ENCODE data around the gene CNTD1.
A peak's percentile ranks its signal among the peaks of the same experiment; 100 is the strongest.

CNTD1 gene

DNA sequence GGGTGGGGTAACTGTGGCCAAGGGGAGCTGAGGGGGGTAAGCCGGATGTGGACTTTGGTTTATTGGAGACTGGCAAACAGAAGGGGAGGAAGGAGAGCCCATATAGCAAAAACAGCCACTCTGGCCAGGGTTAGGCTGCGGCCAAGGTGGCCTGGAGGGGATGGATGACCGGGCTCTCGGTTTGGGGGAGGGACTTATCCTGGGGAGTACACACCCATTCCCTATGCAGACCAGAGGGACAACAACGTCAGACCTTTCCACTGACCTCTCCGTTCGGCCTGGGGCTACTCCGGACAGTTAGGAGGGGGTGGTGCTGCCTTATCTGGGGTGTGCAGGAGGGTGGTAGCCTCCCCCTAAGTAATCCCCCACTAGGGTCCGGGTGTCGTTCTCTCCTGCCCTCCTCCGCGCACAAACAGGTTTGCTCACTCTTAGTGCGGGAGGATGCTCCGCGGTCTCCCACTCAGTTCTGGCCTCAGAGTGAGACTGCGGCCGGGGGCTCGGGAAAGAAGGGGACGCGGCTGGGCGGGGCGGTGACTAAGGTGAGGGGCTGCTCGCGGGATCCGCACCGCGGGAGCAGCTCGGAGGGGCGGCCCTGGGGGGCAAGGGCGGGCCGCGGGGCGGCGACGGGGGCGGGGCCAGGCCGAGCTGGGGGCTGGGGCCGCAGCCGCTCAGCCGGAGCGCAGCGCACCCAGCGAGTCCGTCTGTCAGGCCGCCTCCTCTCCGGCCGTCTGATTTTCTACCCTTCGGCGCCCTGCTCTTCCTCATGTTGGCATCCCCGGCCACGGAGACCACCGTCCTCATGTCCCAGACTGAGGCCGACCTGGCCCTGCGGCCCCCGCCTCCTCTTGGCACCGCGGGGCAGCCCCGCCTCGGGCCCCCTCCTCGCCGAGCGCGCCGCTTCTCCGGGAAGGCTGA is 18.5 kb upstream of the CNTD1 start, which contains the start of gene WNK4:
Gene WNK4 (plus strand): TSS at position 675 of the 915 bp plus-strand sequence. CDS start 89 bp downstream, at position 764.
- H3K9me3 ChIP-seq (ENCODE audit: severe bottlenecking): no peaks in the 10 kb centered on the region
- H3K4me1 ChIP-seq (ENCODE audit: insufficient read depth, poor library complexity, severe bottlenecking): peaks cover 14% of the 10 kb centered on the region
- ATAC-seq (ENCODE audit: low read depth): no peak
- DNase-seq (ENCODE audit: low spot score): no peak
- no peak within 1 kb of the TSS for H3K4me3 ChIP-seq (ENCODE audit: severe bottlenecking)
- H3K27me3 ChIP-seq (ENCODE audit: insufficient read depth, poor library complexity, severe bottlenecking): no peaks in the 10 kb centered on the region
- TF ChIP-seq, protein P1, sequence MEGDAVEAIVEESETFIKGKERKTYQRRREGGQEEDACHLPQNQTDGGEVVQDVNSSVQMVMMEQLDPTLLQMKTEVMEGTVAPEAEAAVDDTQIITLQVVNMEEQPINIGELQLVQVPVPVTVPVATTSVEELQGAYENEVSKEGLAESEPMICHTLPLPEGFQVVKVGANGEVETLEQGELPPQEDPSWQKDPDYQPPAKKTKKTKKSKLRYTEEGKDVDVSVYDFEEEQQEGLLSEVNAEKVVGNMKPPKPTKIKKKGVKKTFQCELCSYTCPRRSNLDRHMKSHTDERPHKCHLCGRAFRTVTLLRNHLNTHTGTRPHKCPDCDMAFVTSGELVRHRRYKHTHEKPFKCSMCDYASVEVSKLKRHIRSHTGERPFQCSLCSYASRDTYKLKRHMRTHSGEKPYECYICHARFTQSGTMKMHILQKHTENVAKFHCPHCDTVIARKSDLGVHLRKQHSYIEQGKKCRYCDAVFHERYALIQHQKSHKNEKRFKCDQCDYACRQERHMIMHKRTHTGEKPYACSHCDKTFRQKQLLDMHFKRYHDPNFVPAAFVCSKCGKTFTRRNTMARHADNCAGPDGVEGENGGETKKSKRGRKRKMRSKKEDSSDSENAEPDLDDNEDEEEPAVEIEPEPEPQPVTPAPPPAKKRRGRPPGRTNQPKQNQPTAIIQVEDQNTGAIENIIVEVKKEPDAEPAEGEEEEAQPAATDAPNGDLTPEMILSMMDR (IDR thresholded peaks at IDR 0.05; ENCODE audit: poor library complexity, severe bottlenecking): no peak
- peaks cover 40% of the 10 kb centered on the region for H3K36me3 ChIP-seq (ENCODE audit: low read depth)
- peak within 1 kb of the TSS; percentile 84 for H3K27ac ChIP-seq (ENCODE audit: poor library complexity, severe bottlenecking)

DNA sequence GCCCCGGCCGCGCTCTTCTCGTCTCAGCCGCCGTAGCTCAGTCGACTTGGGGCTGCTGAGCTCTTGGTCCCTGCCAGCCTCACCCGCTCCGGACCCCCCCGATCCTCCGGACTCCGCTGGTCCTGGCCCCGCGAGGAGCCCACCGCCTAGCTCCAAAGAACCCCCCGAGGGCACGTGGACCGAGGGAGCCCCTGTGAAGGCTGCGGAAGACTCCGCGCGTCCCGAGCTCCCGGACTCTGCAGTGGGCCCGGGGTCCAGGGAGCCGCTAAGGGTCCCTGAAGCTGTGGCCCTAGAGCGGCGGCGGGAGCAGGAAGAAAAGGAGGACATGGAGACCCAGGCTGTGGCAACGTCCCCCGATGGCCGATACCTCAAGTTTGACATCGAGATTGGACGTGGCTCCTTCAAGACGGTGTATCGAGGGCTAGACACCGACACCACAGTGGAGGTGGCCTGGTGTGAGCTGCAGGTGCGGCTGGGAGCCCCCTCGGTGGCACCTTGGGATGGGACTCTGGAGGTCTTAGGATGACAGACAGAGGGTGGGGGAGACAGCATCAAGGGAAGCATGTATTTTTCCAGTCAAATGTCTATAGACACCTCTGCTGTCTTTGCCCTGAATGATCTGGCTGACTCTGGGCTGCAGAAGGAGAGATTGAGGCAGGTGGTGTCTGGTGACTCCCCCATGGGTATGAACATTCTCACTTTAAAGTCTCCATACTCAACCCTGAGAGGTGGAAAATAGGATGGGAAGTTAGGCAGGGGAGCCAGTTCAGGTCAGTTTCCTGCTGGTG is 17.6 kb upstream of the CNTD1 start:
- peak overlapping the region; percentile 84 for H3K27ac ChIP-seq (ENCODE audit: poor library complexity, severe bottlenecking)
- H3K4me3 ChIP-seq (ENCODE audit: severe bottlenecking): no peak overlapping the region
- TF ChIP-seq, protein P1 (IDR thresholded peaks at IDR 0.05; ENCODE audit: poor library complexity, severe bottlenecking): no peak
- ATAC-seq (ENCODE audit: low read depth) (no peak), DNase-seq (ENCODE audit: low spot score) (no peak)
- H3K27me3 ChIP-seq (ENCODE audit: insufficient read depth, poor library complexity, severe bottlenecking): no peaks in the 10 kb centered on the region
- peaks cover 32% of the 10 kb centered on the region for H3K36me3 ChIP-seq (ENCODE audit: low read depth)
- H3K9me3 ChIP-seq (ENCODE audit: severe bottlenecking): no peaks in the 10 kb centered on the region
- H3K4me1 ChIP-seq (ENCODE audit: insufficient read depth, poor library complexity, severe bottlenecking): peaks cover 14% of the 10 kb centered on the region

DNA sequence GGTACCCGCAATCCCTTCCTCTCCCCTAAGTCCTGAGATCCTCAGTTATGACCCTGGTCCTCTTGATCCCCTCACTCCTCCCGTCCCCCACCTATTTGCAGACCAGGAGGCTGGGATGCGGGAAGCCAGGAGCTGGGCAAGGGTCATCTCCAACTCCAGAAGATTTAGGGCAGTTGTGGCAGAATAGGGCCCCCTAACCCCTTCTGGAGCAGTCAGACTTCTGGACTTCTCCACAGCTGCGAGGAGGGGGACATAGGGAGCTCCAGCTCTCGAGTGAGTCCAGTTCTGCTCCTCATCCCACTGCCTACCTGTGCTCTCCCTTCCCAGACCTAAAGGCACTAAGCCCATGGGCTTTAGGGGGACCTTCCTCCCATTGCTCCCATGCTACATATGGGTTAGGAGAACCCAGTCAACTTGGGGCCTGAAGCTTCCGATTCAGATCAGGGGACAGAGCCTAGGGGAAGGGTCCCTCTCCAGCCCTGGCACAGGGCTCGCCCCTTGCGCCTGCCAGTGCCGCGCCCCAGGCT is 17.0 kb upstream of the CNTD1 start:
- Histone ChIP-seq H3K9me3 (ENCODE audit: severe bottlenecking) (no peaks in the 10 kb centered on the region), H3K27ac (ENCODE audit: poor library complexity, severe bottlenecking) (peak overlapping the region; percentile 84), H3K4me3 (ENCODE audit: severe bottlenecking) (no peak overlapping the region), H3K4me1 (ENCODE audit: insufficient read depth, poor library complexity, severe bottlenecking) (peaks cover 14% of the 10 kb centered on the region), H3K27me3 (ENCODE audit: insufficient read depth, poor library complexity, severe bottlenecking) (no peaks in the 10 kb centered on the region), H3K36me3 (ENCODE audit: low read depth) (peaks cover 25% of the 10 kb centered on the region)
- no peak for DNase-seq (ENCODE audit: low spot score)
- TF ChIP-seq, protein P1 (IDR thresholded peaks at IDR 0.05; ENCODE audit: poor library complexity, severe bottlenecking): no peak
- ATAC-seq (ENCODE audit: low read depth): no peak

DNA sequence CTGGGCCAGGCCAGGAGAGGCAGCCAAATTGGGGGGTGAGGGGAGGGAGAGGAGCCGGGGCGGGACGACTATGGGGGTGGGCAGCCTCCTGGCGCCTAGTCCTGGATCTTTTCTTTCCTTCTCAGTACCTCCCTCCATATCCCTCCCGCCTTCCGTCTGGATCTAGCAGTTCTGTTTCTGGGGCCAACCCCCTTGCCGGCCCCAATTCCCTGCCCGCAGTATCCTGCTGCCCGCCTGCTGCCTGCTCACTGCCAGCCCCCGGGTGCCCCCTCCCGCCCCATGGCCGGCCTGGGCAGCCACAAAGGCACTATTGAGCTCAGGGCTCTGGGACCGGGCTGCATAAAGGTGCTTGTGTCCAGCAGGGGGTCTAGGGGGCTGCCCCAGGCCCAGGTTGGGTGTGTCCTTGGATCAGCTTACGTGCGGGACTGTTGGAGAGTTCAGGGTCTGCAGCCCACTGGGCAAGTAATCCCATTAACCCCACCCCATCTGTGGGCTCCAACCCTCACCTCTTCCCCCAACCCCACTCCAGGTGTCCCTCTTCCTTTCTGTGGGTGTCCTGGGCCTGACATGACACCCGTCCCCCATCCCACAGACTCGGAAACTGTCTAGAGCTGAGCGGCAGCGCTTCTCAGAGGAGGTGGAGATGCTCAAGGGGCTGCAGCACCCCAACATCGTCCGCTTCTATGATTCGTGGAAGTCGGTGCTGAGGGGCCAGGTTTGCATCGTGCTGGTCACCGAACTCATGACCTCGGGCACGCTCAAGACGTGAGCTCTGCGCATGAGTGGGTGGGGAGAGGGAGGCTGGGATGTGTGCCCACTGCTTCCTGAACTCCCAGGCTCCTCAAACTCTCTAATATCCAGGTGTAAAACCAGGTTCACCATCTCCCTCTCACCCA is 16.2 kb upstream of the CNTD1 start:
- H3K4me3 ChIP-seq (ENCODE audit: severe bottlenecking): no peak overlapping the region
- no peak for ATAC-seq (ENCODE audit: low read depth)
- H3K4me1 ChIP-seq (ENCODE audit: insufficient read depth, poor library complexity, severe bottlenecking): peaks cover 14% of the 10 kb centered on the region
- H3K27ac ChIP-seq (ENCODE audit: poor library complexity, severe bottlenecking): peak overlapping the region; percentile 84
- no peaks in the 10 kb centered on the region for H3K9me3 ChIP-seq (ENCODE audit: severe bottlenecking)
- no peak for DNase-seq (ENCODE audit: low spot score)
- no peaks in the 10 kb centered on the region for H3K27me3 ChIP-seq (ENCODE audit: insufficient read depth, poor library complexity, severe bottlenecking)
- TF ChIP-seq, protein P1 (IDR thresholded peaks at IDR 0.05; ENCODE audit: poor library complexity, severe bottlenecking): no peak
- peaks cover 18% of the 10 kb centered on the region for H3K36me3 ChIP-seq (ENCODE audit: low read depth)
